GM18868 (cell line): Measurements from ENCODE around the gene AGA.

Source experiments
- ATAC-seq: cut with Tn5 transposase; IDR thresholded peaks from one replicate; pipeline ENCODE4 v1.9.1; 2021; ENCODE audit warnings: mild to moderate bottlenecking, moderate library complexity; ENCODE audit not compliant: unreplicated experiment

AGA gene

GRCh38 chr4:177391287-177391686 is 51.0 kb downstream of the AGA start:
- no peak for ATAC-seq

- no peak for ATAC-seq
Observed at GRCh38 chr4:177386278-177386815, 55.9 kb downstream of the AGA start.

- ATAC-seq, result no peak
Observed at GRCh38 chr4:177385576-177386277, 56.5 kb downstream of the AGA start.

- no peak for ATAC-seq
Observed at GRCh38 chr4:177384856-177385397, 57.3 kb downstream of the AGA start.

- no peak for ATAC-seq
Observed at GRCh38 chr4:177381762-177382310, 60.4 kb downstream of the AGA start.
